ENCODE measurements around the gene PODXL.

Gene PODXL

DNA sequence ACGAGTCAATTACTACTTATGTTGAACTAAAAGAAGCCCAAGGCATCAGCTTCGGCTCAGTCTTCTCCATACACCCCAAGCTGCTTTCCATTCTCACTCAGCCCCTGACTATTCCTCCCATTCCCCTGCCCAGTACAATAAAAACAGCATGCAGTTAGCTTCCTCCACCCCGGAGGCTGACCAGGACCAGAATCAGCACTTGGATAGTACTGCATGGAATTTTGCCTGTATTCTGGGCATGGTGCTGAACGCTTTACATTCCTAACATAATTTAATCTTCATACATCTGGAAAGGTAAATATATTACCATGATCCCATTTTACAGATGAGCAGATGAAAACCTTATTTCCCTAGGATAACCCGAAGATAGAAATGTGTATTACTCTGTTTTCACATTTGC is 7.5 kb upstream of the PODXL start:
- 65% methylated on average over 3 of the region's 5 CpGs; no CpG with 5 or more reads in 1 of the 2 experiments for WGBS, 2 experiments (ENCODE audit: insufficient coverage in 2 of 2)
- H3K36me3 ChIP-seq (ENCODE audit: control insufficient read depth, insufficient read depth, low read length) = no peaks in the 10 kb centered on the region

GRCh38 chr7:131562941-131563340 is 6.5 kb upstream of the PODXL start:
- Histone ChIP-seq H3K9me3 (ENCODE audit: control insufficient read depth, low read length) (no peaks in the 10 kb centered on the region), H3K36me3 (ENCODE audit: control insufficient read depth, insufficient read depth, low read length) (no peaks in the 10 kb centered on the region), H3K27ac (ENCODE audit: low read depth, low read length, severe bottlenecking) (no peak overlapping the region), H3K4me1 (ENCODE audit: control insufficient read depth, insufficient read depth, low read length, poor library complexity, severe bottlenecking) (peaks cover 17% of the 10 kb centered on the region), H3K4me3 (ENCODE audit: extremely low read depth, insufficient read depth, low read length, poor library complexity, severe bottlenecking) (no peak overlapping the region)
- 78 to 91% methylated on average over 1 of the region's 2 CpGs for WGBS, 2 experiments (ENCODE audit: insufficient coverage in 2 of 2)

More for the DNA sequence above, 7.5 kb upstream of the PODXL start:
- peaks cover 11% of the 10 kb centered on the region for H3K4me1 ChIP-seq (ENCODE audit: control insufficient read depth, insufficient read depth, low read length, poor library complexity, severe bottlenecking)
- H3K27ac ChIP-seq (ENCODE audit: low read depth, low read length, severe bottlenecking) = no peak overlapping the region
- no peak overlapping the region for H3K4me3 ChIP-seq (ENCODE audit: extremely low read depth, insufficient read depth, low read length, poor library complexity, severe bottlenecking)
- H3K9me3 ChIP-seq (ENCODE audit: control insufficient read depth, low read length) = no peaks in the 10 kb centered on the region

- peaks cover 24% of the 10 kb centered on the region for H3K4me1 ChIP-seq (ENCODE audit: control insufficient read depth, insufficient read depth, low read length, poor library complexity, severe bottlenecking)
- no peak overlapping the region for H3K4me3 ChIP-seq (ENCODE audit: extremely low read depth, insufficient read depth, low read length, poor library complexity, severe bottlenecking)
- H3K27ac ChIP-seq (ENCODE audit: low read depth, low read length, severe bottlenecking) = no peak overlapping the region
- peaks cover 2% of the 10 kb centered on the region for H3K36me3 ChIP-seq (ENCODE audit: control insufficient read depth, insufficient read depth, low read length)
- 100% methylated on average over 1 of the region's 2 CpGs; no CpG with 5 or more reads in 1 of the 2 experiments for WGBS, 2 experiments (ENCODE audit: insufficient coverage in 2 of 2)
- H3K9me3 ChIP-seq (ENCODE audit: control insufficient read depth, low read length) = no peaks in the 10 kb centered on the region
These were observed 3.6 kb upstream of the PODXL start for GRCh38 chr7:131560061-131560460.

- 1% methylated on average over 24 to 28 of the region's 32 CpGs for WGBS, 2 experiments (ENCODE audit: insufficient coverage in 2 of 2)
- H3K27ac ChIP-seq (ENCODE audit: low read depth, low read length, severe bottlenecking) = peak overlapping the region; percentile 68
- peaks cover 25% of the 10 kb centered on the region for H3K4me1 ChIP-seq (ENCODE audit: control insufficient read depth, insufficient read depth, low read length, poor library complexity, severe bottlenecking)
- H3K4me3 ChIP-seq (ENCODE audit: extremely low read depth, insufficient read depth, low read length, poor library complexity, severe bottlenecking) = peak overlapping the region; percentile 59
- H3K36me3 ChIP-seq (ENCODE audit: control insufficient read depth, insufficient read depth, low read length) = peaks cover 20% of the 10 kb centered on the region
- no peaks in the 10 kb centered on the region for H3K9me3 ChIP-seq (ENCODE audit: control insufficient read depth, low read length)
These were observed 1.4 kb upstream of the PODXL start for GRCh38 chr7:131557652-131558385.

DNA sequence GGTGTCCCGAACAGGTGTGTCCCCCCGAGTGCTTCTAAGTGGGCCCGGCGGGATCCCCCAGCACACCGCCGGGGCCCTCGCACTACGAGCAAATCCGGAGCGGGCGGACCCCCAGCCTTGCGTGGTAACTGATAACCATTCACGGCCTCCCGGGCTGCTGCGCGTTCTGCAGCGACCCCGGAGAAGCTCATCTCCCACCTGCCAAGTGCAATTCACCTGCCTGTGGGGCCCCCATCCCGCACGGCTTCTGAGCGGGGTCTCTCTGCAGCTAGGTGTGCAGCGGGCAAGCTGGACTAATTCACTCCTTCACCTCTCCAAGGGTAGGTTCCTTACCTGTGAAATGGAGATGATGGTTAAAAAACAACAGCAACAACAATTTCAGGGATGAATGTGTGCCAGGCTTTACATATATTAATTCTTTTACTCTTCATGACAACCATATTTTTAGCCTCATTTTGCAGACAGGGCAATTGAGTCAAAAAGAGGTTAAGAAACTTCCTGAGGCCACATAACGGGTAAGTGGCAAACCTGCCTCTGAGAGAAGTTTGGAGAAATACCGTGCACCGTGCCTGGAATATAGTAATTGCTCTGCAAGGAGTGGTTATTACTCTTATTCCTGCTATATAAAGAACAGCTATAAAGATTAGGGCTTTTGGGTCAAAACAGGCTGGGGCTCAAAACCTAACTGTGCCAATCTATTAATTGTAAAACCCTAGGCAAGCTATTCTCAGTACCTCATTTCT is 652 bp upstream of the PODXL start:
- H3K27ac ChIP-seq (ENCODE audit: low read depth, low read length, severe bottlenecking) = peak overlapping the region; percentile 68
- H3K9me3 ChIP-seq (ENCODE audit: control insufficient read depth, low read length) = no peaks in the 10 kb centered on the region
- peaks cover 31% of the 10 kb centered on the region for H3K4me1 ChIP-seq (ENCODE audit: control insufficient read depth, insufficient read depth, low read length, poor library complexity, severe bottlenecking)
- H3K36me3 ChIP-seq (ENCODE audit: control insufficient read depth, insufficient read depth, low read length) = peaks cover 20% of the 10 kb centered on the region
- peak overlapping the region; percentile 59 for H3K4me3 ChIP-seq (ENCODE audit: extremely low read depth, insufficient read depth, low read length, poor library complexity, severe bottlenecking)
- WGBS, 2 experiments (ENCODE audit: insufficient coverage in 2 of 2) = 0 to 1% methylated on average over 15 of the region's 25 CpGs

GRCh38 chr7:131555552-131556052 is 826 bp downstream of the PODXL start:
- Histone ChIP-seq H3K4me1 (ENCODE audit: control insufficient read depth, insufficient read depth, low read length, poor library complexity, severe bottlenecking) (peaks cover 41% of the 10 kb centered on the region), H3K36me3 (ENCODE audit: control insufficient read depth, insufficient read depth, low read length) (peaks cover 30% of the 10 kb centered on the region), H3K9me3 (ENCODE audit: control insufficient read depth, low read length) (no peaks in the 10 kb centered on the region), H3K4me3 (ENCODE audit: extremely low read depth, insufficient read depth, low read length, poor library complexity, severe bottlenecking) (peak overlapping the region; percentile 75), H3K27ac (ENCODE audit: low read depth, low read length, severe bottlenecking) (no peak overlapping the region)
- WGBS, 2 experiments (ENCODE audit: insufficient coverage in 2 of 2) = 0 to 1% methylated on average over 21 to 23 of the region's 30 CpGs

DNA sequence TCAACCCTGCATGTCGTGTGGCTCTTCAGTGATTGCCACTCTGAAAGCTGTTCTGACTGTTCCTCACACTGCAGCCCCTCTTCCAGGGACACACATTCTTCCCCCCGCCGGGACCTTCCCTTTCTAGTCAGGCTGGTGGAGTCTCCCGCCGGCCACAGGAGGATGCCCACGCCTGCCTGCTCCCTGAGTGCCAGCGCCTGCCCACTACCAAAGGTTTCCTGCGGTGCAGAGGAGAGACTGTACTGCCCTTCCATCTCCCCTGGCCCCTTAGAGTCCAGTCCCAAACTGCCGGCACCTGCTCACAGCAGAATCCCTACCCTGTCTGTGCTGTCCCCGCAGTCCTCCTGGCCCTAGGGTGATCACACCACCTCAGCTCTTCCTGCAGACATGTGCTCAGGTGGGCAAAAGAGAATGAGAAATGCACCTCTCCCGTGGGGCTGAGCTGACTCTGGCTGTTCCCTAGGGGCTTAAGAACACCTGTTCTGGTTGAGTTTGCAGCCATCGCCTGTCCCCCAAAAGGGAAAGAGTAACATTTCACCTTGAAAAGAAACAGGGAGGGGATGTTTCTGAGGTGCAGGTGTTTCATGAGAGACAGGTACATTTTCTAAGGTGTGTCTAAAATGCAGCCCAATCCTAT is 1.4 kb downstream of the PODXL start:
- H3K27ac ChIP-seq (ENCODE audit: low read depth, low read length, severe bottlenecking) = no peak overlapping the region
- peak overlapping the region; percentile 75 for H3K4me3 ChIP-seq (ENCODE audit: extremely low read depth, insufficient read depth, low read length, poor library complexity, severe bottlenecking)
- H3K36me3 ChIP-seq (ENCODE audit: control insufficient read depth, insufficient read depth, low read length) = peaks cover 36% of the 10 kb centered on the region
- peaks cover 41% of the 10 kb centered on the region for H3K4me1 ChIP-seq (ENCODE audit: control insufficient read depth, insufficient read depth, low read length, poor library complexity, severe bottlenecking)
- WGBS, 2 experiments (ENCODE audit: insufficient coverage in 2 of 2) = 3 to 8% methylated on average over 9 to 10 of the region's 12 CpGs
- no peaks in the 10 kb centered on the region for H3K9me3 ChIP-seq (ENCODE audit: control insufficient read depth, low read length)

DNA sequence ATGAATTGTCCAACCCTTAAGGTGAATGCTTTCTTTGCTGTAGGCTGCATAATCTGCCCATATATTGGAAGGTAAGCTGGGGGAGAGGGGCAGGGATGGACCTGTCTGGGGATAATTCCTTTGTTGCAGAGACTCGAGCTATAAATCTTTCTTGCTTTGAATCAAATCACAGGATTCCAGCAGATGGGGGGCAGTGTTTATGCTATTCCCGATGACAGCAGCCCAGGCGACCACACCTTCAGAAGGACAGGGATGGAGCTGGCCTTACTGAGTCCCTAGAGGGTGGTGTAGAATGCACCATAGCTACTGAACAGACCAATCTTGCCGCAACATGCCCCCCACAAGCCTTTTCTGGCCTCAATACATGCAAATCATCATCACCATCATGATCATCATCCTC is 2.5 kb downstream of the PODXL start:
- WGBS, 2 experiments (ENCODE audit: insufficient coverage in 2 of 2) = 30 to 39% methylated on average over 3 to 4 of the region's 4 CpGs
- Histone ChIP-seq H3K4me3 (ENCODE audit: extremely low read depth, insufficient read depth, low read length, poor library complexity, severe bottlenecking) (peak overlapping the region; percentile 75), H3K4me1 (ENCODE audit: control insufficient read depth, insufficient read depth, low read length, poor library complexity, severe bottlenecking) (peaks cover 37% of the 10 kb centered on the region), H3K36me3 (ENCODE audit: control insufficient read depth, insufficient read depth, low read length) (peaks cover 47% of the 10 kb centered on the region), H3K27ac (ENCODE audit: low read depth, low read length, severe bottlenecking) (no peak overlapping the region), H3K9me3 (ENCODE audit: control insufficient read depth, low read length) (no peaks in the 10 kb centered on the region)

- peaks cover 28% of the 10 kb centered on the region for H3K4me1 ChIP-seq (ENCODE audit: control insufficient read depth, insufficient read depth, low read length, poor library complexity, severe bottlenecking)
- no peak overlapping the region for H3K27ac ChIP-seq (ENCODE audit: low read depth, low read length, severe bottlenecking)
- H3K4me3 ChIP-seq (ENCODE audit: extremely low read depth, insufficient read depth, low read length, poor library complexity, severe bottlenecking) = peak overlapping the region; percentile 75
- H3K9me3 ChIP-seq (ENCODE audit: control insufficient read depth, low read length) = no peaks in the 10 kb centered on the region
- WGBS, 2 experiments (ENCODE audit: insufficient coverage in 2 of 2) = 74% methylated on average over 4 of the region's 6 CpGs; no CpG with 5 or more reads in 1 of the 2 experiments
- peaks cover 63% of the 10 kb centered on the region for H3K36me3 ChIP-seq (ENCODE audit: control insufficient read depth, insufficient read depth, low read length)
These were observed 4.4 kb downstream of the PODXL start for GRCh38 chr7:131552053-131552452.

- H3K4me3 ChIP-seq (ENCODE audit: extremely low read depth, insufficient read depth, low read length, poor library complexity, severe bottlenecking) = no peak overlapping the region
- H3K36me3 ChIP-seq (ENCODE audit: control insufficient read depth, insufficient read depth, low read length) = peaks cover 67% of the 10 kb centered on the region
- H3K27ac ChIP-seq (ENCODE audit: low read depth, low read length, severe bottlenecking) = peak overlapping the region; percentile 16
- 90 to 97% methylated on average over 4 to 5 of the region's 5 CpGs for WGBS, 2 experiments (ENCODE audit: insufficient coverage in 2 of 2)
- H3K4me1 ChIP-seq (ENCODE audit: control insufficient read depth, insufficient read depth, low read length, poor library complexity, severe bottlenecking) = peaks cover 34% of the 10 kb centered on the region
- no peaks in the 10 kb centered on the region for H3K9me3 ChIP-seq (ENCODE audit: control insufficient read depth, low read length)
These were observed 5.6 kb downstream of the PODXL start for GRCh38 chr7:131550846-131551245.
